Smooth muscle cell (in vitro differentiated cells): ENCODE measurements around the gene GRIA3. TPM values are rescaled to one million over a fixed set of nuclear protein-coding genes. Genes with fewer than 3 reads are reported as not detected.

ENCODE experiments used
- DNase-seq: peaks from one replicate; lab custom pipeline; 2025; ENCODE audit not compliant: unreplicated experiment; lab: John Stamatoyannopoulos, UW
- H2AFZ ChIP-seq: fragments of 200-600 bp; sonication (generic); 2 replicates; pipeline ENCODE4 v1.6.0; 2016; ENCODE audit warnings: antibody characterized with exemption, low read depth, mild to moderate bottlenecking
- H3F3A ChIP-seq: fragments of 200-600 bp; sonication (generic); 2 replicates; pipeline ENCODE4 v1.6.0; 2017; ENCODE audit warnings: antibody characterized with exemption, low read depth
- H3K27ac ChIP-seq: fragments of 200-600 bp; sonication (generic); 2 replicates; pipeline ENCODE4 v1.5.1; 2016; ENCODE audit warnings: low read depth, mild to moderate bottlenecking
- H3K27me3 ChIP-seq: fragments of 200-600 bp; sonication (generic); 2 replicates; pipeline ENCODE4 v1.6.1; 2016; ENCODE audit warnings: low read depth, mild to moderate bottlenecking
- H3K36me3 ChIP-seq: fragments of 200-600 bp; sonication (generic); 2 replicates; pipeline ENCODE4 v1.5.1; 2016; ENCODE audit warnings: low read depth
- H3K4me1 ChIP-seq: fragments of 200-600 bp; sonication (generic); 2 replicates; pipeline ENCODE4 v1.5.1; 2016; ENCODE audit warnings: low read depth
- H3K4me2 ChIP-seq: fragments of 200-600 bp; sonication (generic); 2 replicates; pipeline ENCODE4 v1.6.0; 2016; ENCODE audit warnings: mild to moderate bottlenecking
- H3K4me3 ChIP-seq: fragments of 200-600 bp; sonication (generic); 2 replicates; pipeline ENCODE4 v1.5.1; 2016; ENCODE audit warnings: mild to moderate bottlenecking
- H3K79me2 ChIP-seq: fragments of 200-600 bp; sonication (generic); 2 replicates; pipeline ENCODE4 v1.6.0; 2016; ENCODE audit warnings: low read depth, mild to moderate bottlenecking
- H3K9ac ChIP-seq: fragments of 200-600 bp; sonication (generic); 2 replicates; pipeline ENCODE4 v1.6.0; 2016; ENCODE audit warnings: low read depth
- H3K9me3 ChIP-seq: fragments of 200-600 bp; sonication (generic); replicated peaks from 2 replicates; pipeline ENCODE4 v1.5.1; 2016; ENCODE audit warnings: low read depth
- H4K20me1 ChIP-seq: fragments of 200-600 bp; sonication (generic); 2 replicates; pipeline ENCODE4 v1.6.0; 2016; ENCODE audit warnings: low read depth
- WGBS: methylation state at CpG from one replicate; pipeline ENCODE4 v1.1.7; 2016; ENCODE audit warnings: low lambda C conversion rate; 5-methylcytosine and 5-hydroxymethylcytosine counted together
- polyA plus RNA-seq: library from polyadenylated mRNA; unstranded; fragments of >200 nt; fragmentation: Nextera tagmentation; extraction: Ambion mirVana; gene quantifications from 2 replicates; pipeline ENCODE4 v1.2.1, GENCODE V29; 2016
- total RNA-seq: library from RNA; depleted of rRNA; stranded (reverse); fragments of >200 nt; gene quantifications from 2 replicates; pipeline ENCODE4 v1.2.3, GENCODE V29; 2014
- TF ChIP-seq, protein P1 (sequence below): fragments of 200-600 bp; sonication (generic); IDR thresholded peaks from 2 replicates; pipeline ENCODE4 v1.5.1; 2017; ENCODE audit warnings: borderline replicate concordance, mild to moderate bottlenecking, antibody characterized with exemption; ENCODE audit not compliant: insufficient read depth, poor library complexity, severe bottlenecking

GRIA3 gene
- total and polyA plus RNA-seq, 2 experiments from 2014 or later: 7.2 to 12.7 TPM

DNA sequence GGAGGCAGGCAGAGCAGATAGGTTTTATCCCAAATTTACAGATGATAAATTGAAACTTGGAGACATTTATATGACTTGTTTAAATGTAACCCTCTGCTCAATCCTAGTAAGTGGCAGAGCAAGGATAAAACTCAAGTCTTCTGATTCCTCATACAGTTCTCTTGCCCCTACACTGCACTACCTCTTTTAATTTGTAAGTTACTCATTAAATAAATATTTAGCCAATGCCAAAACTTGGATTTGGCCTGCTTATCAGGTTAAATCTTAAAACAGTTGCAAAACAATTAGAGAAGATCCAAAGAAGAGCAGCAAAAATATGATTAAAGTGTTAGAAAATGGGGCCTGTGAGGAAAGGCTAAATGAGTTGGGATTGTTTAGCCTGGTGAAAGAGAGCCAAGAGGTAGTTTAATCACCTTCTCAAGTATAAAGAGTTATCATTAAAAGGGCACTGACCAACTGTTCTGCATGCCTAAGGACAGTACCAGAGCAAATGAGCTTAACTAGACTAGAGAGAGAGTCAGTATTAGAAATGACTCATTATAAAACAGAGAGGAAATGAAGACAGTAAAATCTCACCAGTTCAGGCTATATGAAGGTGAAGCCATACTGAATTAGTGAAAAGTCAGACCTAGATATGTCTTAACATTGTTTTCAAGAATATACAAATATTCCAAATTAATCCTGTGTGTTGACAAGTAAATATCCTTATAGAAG, 146.3 kb downstream of the GRIA3 start:
- H3K9ac ChIP-seq: no peak overlapping the region
- TF ChIP-seq, protein P1, sequence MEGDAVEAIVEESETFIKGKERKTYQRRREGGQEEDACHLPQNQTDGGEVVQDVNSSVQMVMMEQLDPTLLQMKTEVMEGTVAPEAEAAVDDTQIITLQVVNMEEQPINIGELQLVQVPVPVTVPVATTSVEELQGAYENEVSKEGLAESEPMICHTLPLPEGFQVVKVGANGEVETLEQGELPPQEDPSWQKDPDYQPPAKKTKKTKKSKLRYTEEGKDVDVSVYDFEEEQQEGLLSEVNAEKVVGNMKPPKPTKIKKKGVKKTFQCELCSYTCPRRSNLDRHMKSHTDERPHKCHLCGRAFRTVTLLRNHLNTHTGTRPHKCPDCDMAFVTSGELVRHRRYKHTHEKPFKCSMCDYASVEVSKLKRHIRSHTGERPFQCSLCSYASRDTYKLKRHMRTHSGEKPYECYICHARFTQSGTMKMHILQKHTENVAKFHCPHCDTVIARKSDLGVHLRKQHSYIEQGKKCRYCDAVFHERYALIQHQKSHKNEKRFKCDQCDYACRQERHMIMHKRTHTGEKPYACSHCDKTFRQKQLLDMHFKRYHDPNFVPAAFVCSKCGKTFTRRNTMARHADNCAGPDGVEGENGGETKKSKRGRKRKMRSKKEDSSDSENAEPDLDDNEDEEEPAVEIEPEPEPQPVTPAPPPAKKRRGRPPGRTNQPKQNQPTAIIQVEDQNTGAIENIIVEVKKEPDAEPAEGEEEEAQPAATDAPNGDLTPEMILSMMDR: no peak
- no peak overlapping the region for H3K27ac ChIP-seq
- no peaks in the 10 kb centered on the region for H3K4me1 ChIP-seq
- H3K4me3 ChIP-seq: no peak overlapping the region
- no peak overlapping the region for H2AFZ ChIP-seq
- H3K36me3 ChIP-seq: no peaks in the 10 kb centered on the region
- DNase-seq: no peak
- no peaks in the 10 kb centered on the region for H3K9me3 ChIP-seq
- no peaks in the 10 kb centered on the region for H3K79me2 ChIP-seq
- no peak overlapping the region for H3K4me2 ChIP-seq
- no peaks in the 10 kb centered on the region for H3K27me3 ChIP-seq
- no peaks in the 10 kb centered on the region for H4K20me1 ChIP-seq
- no peaks in the 10 kb centered on the region for H3F3A ChIP-seq

DNA sequence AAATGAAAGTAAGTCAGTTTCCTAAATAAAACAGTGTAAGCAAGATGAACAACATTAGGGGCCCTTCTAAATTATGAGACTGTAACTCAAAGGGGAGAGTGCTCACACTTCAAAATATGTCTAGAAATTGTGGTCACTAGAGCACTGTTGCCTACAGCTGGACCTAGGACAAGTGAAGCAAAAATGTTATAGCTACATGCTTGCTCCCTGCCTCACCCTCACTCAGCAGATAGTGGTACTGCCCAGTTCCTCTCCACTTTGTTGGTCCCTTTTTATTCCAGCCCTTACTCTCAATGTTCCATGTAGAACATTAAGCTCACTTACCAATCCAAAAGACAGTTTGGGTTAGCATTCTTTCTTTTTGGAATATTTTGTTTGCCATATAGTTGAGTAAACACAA, 147.3 kb downstream of the GRIA3 start:
- DNase-seq: no peak
- Histone ChIP-seq H3K27me3 (no peaks in the 10 kb centered on the region), H3K4me2 (no peak overlapping the region), H3K9ac (no peak overlapping the region), H3K36me3 (no peaks in the 10 kb centered on the region), H4K20me1 (no peaks in the 10 kb centered on the region), H3K27ac (no peak overlapping the region), H3K4me1 (no peaks in the 10 kb centered on the region), H2AFZ (no peak overlapping the region), H3K79me2 (no peaks in the 10 kb centered on the region), H3K9me3 (no peaks in the 10 kb centered on the region), H3F3A (no peaks in the 10 kb centered on the region), H3K4me3 (no peak overlapping the region)
- TF ChIP-seq, protein P1: no peak

DNA sequence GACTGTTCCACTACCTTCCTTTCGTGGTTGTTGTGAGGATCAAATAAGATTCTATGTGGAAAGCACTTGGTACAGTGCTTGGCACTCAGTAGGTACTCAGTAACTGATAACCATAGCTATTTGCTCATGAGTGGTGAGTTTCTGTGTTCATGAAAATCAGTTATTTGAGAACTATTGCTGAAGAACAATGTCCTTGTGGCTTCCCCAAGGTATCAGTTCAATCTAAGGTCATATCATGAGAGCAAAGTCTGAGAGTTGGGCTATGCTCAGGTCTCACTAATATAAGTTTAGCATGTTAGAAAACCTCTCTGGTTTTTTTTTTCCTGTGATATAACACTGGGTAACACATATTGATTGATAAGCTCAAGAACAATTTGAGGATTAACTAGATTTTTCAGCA, 147.8 kb downstream of the GRIA3 start:
- Histone ChIP-seq H3K9ac (no peak overlapping the region), H2AFZ (no peak overlapping the region), H3K79me2 (no peaks in the 10 kb centered on the region), H3K36me3 (no peaks in the 10 kb centered on the region), H3F3A (no peaks in the 10 kb centered on the region), H3K27ac (no peak overlapping the region), H4K20me1 (no peaks in the 10 kb centered on the region), H3K4me2 (no peak overlapping the region), H3K4me3 (no peak overlapping the region), H3K27me3 (no peaks in the 10 kb centered on the region), H3K4me1 (no peaks in the 10 kb centered on the region), H3K9me3 (no peaks in the 10 kb centered on the region)
- WGBS: 39% methylated on average over 1 of the region's 1 CpG
- TF ChIP-seq, protein P1: no peak
- DNase-seq: no peak

- TF ChIP-seq, protein P1: no peak
- Histone ChIP-seq H2AFZ (no peak overlapping the region), H3K9ac (no peak overlapping the region), H3K9me3 (no peaks in the 10 kb centered on the region), H3K27ac (no peak overlapping the region), H3K4me2 (no peak overlapping the region), H3K27me3 (no peaks in the 10 kb centered on the region), H4K20me1 (no peaks in the 10 kb centered on the region), H3F3A (no peaks in the 10 kb centered on the region), H3K79me2 (no peaks in the 10 kb centered on the region), H3K36me3 (no peaks in the 10 kb centered on the region), H3K4me3 (no peak overlapping the region), H3K4me1 (peaks cover 10% of the 10 kb centered on the region)
- no peak for DNase-seq
- 44% methylated on average over 1 of the region's 1 CpG for WGBS
These were observed 152.6 kb downstream of the GRIA3 start for GRCh38 chrX:123336666-123337065.
